HEK293 (cell line): ENCODE measurements around the gene ATP8B4.

Experiments used
- CTCF ChIA-PET: fragments of 350-600 bp; formaldehyde crosslinking; extraction: SDS; loops from one replicate; lab custom pipeline; 2021; ENCODE audit warnings: antibody characterized with exemption; lab: Yijun Ruan, JAX
- POLR2A ChIA-PET: fragments of 300-600 bp; formaldehyde crosslinking; extraction: SDS; loops from one replicate; lab custom pipeline; 2020; ENCODE audit warnings: antibody characterized with exemption, inconsistent platforms; lab: Yijun Ruan, JAX
- H3K27ac ChIP-seq: fragments of 200-500 bp; sonication (Bioruptor generic); 2 replicates; pipeline ENCODE4 v1.5.1; 2014; ENCODE audit warnings: low read depth, low read length, control low read depth, inconsistent platforms; ENCODE audit errors: extremely low read depth
- H3K36me3 ChIP-seq, 2 experiments: fragments of 200-500 bp in 1 of 2; sonication (Bioruptor generic) in 1 of 2; 1 replicate in 1 of 2; 2 replicates in 1 of 2; pipeline ENCODE4 v1.5.1; 2014 to 2017; ENCODE audit warnings: inconsistent platforms in 2 of 2, low read length in 2 of 2; ENCODE audit not compliant: control insufficient read depth in 2 of 2, insufficient read depth in 1 of 2
- H3K4me1 ChIP-seq: fragments of 200-500 bp; sonication (Bioruptor generic); 2 replicates; pipeline ENCODE4 v1.5.1; 2014; ENCODE audit warnings: mild to moderate bottlenecking, low read length, inconsistent platforms; ENCODE audit not compliant: control insufficient read depth, insufficient read depth
- H3K4me3 ChIP-seq: 2 replicates; pipeline ENCODE4 v1.5.1; 2011; ENCODE audit warnings: low read depth, mild to moderate bottlenecking, control low read depth, low read length, moderate library complexity
- H3K9me3 ChIP-seq: fragments of 200-500 bp; sonication (Bioruptor generic); 2 replicates; pipeline ENCODE4 v1.5.1; 2014; ENCODE audit warnings: low read depth, low read length, inconsistent platforms; ENCODE audit not compliant: control insufficient read depth, insufficient read depth
- HOXA7 ChIP-seq: sonication (generic); formaldehyde crosslinking; IDR thresholded peaks from 2 replicates; pipeline ENCODE4 v1.8.1; 2022; ENCODE audit warnings: missing genetic modification reagents, borderline replicate concordance
- PBX3 ChIP-seq: sonication (generic); formaldehyde crosslinking; IDR thresholded peaks from 2 replicates; pipeline ENCODE4 v1.8.1; 2022; ENCODE audit warnings: mild to moderate bottlenecking, moderate library complexity, missing genetic modification reagents
- ZBTB11 ChIP-seq: fragments of 450-650 bp; formaldehyde crosslinking; conservative IDR thresholded peaks from 2 replicates; pipeline ENCODE4 v1.5.1; 2016; ENCODE audit warnings: low read depth, missing biosample characterization, missing genetic modification characterization
- ZNF114 ChIP-seq: fragments of 450-650 bp; formaldehyde crosslinking; IDR thresholded peaks from 2 replicates; pipeline ENCODE4 v1.5.0; 2017; ENCODE audit warnings: missing biosample characterization, missing genetic modification characterization
- ZNF121 ChIP-seq: fragments of 450-650 bp; formaldehyde crosslinking; IDR thresholded peaks from 2 replicates; pipeline ENCODE4 v1.5.1; 2016; ENCODE audit warnings: missing biosample characterization, missing genetic modification characterization
- ZNF140 ChIP-seq: fragments of 450-650 bp; formaldehyde crosslinking; IDR thresholded peaks from 2 replicates; pipeline ENCODE4 v1.5.1; 2016; ENCODE audit warnings: missing biosample characterization, missing genetic modification characterization
- ZNF16 ChIP-seq: fragments of 450-650 bp; formaldehyde crosslinking; IDR thresholded peaks from 2 replicates; pipeline ENCODE4 v1.5.1; 2016; ENCODE audit warnings: low read depth, missing biosample characterization, missing genetic modification characterization
- ZNF677 ChIP-seq: fragments of 450-650 bp; IDR thresholded peaks from 2 replicates; pipeline ENCODE4 v1.5.0; 2018; ENCODE audit warnings: missing biosample characterization, mild to moderate bottlenecking, missing genetic modification characterization, moderate library complexity
- ZNF830 ChIP-seq: fragments of 450-650 bp; IDR thresholded peaks from 2 replicates; pipeline ENCODE4 v1.5.0; 2018; ENCODE audit warnings: missing biosample characterization, missing genetic modification characterization, low read depth, mild to moderate bottlenecking, moderate library complexity
- ZSCAN18 ChIP-seq: fragments of 450-650 bp; formaldehyde crosslinking; IDR thresholded peaks from 2 replicates; pipeline ENCODE4 v1.5.1; 2016; ENCODE audit warnings: missing biosample characterization, missing genetic modification characterization
- ZSCAN5A ChIP-seq: fragments of 450-650 bp; formaldehyde crosslinking; IDR thresholded peaks from 2 replicates; pipeline ENCODE4 v1.5.1; 2016; ENCODE audit warnings: missing biosample characterization, missing genetic modification characterization
- TF ChIP-seq, protein P1 (sequence below): fragments of 450-650 bp; formaldehyde crosslinking; IDR thresholded peaks from 2 replicates; pipeline ENCODE4 v1.5.1; 2016; ENCODE audit warnings: missing biosample characterization, missing genetic modification characterization, borderline replicate concordance
- TF ChIP-seq, protein P2 (sequence below): fragments of 450-650 bp; formaldehyde crosslinking; IDR thresholded peaks from 2 replicates; pipeline ENCODE4 v1.5.1; 2016; ENCODE audit warnings: missing biosample characterization, missing genetic modification characterization
- TF ChIP-seq, protein P3 (sequence below): fragments of 450-650 bp; formaldehyde crosslinking; IDR thresholded peaks from 2 replicates; pipeline ENCODE4 v1.5.1; 2016; ENCODE audit warnings: missing biosample characterization, missing genetic modification characterization

Gene ATP8B4

GRCh38 chr15:50075319-50075718 is 43.7 kb downstream of the ATP8B4 start:
- POLR2A ChIA-PET = no interaction called here
- H3K36me3 ChIP-seq = no peaks in the 10 kb centered on the region
- TF ChIP-seq, protein P1, sequence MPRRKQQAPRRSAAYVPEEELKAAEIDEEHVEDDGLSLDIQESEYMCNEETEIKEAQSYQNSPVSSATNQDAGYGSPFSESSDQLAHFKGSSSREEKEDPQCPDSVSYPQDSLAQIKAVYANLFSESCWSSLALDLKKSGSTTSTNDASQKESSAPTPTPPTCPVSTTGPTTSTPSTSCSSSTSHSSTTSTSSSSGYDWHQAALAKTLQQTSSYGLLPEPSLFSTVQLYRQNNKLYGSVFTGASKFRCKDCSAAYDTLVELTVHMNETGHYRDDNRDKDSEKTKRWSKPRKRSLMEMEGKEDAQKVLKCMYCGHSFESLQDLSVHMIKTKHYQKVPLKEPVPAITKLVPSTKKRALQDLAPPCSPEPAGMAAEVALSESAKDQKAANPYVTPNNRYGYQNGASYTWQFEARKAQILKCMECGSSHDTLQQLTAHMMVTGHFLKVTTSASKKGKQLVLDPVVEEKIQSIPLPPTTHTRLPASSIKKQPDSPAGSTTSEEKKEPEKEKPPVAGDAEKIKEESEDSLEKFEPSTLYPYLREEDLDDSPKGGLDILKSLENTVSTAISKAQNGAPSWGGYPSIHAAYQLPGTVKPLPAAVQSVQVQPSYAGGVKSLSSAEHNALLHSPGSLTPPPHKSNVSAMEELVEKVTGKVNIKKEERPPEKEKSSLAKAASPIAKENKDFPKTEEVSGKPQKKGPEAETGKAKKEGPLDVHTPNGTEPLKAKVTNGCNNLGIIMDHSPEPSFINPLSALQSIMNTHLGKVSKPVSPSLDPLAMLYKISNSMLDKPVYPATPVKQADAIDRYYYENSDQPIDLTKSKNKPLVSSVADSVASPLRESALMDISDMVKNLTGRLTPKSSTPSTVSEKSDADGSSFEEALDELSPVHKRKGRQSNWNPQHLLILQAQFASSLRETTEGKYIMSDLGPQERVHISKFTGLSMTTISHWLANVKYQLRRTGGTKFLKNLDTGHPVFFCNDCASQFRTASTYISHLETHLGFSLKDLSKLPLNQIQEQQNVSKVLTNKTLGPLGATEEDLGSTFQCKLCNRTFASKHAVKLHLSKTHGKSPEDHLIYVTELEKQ (tag by site-specific recombination) = no peak
- TF ChIP-seq, protein P2, sequence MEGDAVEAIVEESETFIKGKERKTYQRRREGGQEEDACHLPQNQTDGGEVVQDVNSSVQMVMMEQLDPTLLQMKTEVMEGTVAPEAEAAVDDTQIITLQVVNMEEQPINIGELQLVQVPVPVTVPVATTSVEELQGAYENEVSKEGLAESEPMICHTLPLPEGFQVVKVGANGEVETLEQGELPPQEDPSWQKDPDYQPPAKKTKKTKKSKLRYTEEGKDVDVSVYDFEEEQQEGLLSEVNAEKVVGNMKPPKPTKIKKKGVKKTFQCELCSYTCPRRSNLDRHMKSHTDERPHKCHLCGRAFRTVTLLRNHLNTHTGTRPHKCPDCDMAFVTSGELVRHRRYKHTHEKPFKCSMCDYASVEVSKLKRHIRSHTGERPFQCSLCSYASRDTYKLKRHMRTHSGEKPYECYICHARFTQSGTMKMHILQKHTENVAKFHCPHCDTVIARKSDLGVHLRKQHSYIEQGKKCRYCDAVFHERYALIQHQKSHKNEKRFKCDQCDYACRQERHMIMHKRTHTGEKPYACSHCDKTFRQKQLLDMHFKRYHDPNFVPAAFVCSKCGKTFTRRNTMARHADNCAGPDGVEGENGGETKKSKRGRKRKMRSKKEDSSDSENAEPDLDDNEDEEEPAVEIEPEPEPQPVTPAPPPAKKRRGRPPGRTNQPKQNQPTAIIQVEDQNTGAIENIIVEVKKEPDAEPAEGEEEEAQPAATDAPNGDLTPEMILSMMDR (tag by site-specific recombination) = no peak
- TF ChIP-seq, all 188 proteins: peak for 0
- H3K27ac ChIP-seq = no peak overlapping the region
- no peaks in the 10 kb centered on the region for H3K9me3 ChIP-seq
- no peaks in the 10 kb centered on the region for H3K4me1 ChIP-seq
- CTCF ChIA-PET = interaction anchor here (0.7 kb wide), 1 partner anchor 12 kb away, joined by 7 read pairs; no protein-coding TSS in a partner anchor
- H3K4me3 ChIP-seq = no peak overlapping the region

DNA sequence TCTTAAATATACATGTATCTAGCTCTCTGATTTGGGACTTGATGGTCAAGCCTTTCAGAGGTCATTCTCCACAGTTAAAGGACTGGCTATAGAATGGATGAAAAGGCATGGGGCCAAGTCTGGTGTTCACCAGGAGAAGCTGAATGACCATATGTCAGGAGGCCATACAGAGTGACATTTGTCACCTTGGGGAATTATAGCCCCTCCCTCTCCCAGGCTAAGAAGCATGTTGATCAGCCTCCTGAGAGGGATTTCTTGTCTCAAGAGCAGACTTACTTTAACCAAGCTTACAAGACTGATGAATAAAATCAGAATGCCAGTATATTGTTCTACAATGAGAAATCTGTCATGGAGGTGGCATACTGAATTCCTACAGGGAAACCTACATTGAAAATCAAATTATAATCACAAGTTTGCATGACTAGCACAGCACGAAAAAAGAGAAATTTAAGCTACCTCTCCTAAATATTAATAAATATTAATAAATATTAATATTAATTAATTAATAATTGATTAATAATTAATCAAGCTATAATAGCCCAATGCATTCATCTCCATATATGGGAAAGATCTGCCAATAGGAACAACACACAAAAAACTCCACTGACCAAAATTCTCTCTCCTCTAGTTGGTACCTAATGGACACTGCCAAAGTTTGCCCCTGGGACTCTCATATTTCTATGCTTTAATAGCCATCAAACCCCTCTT is 47.3 kb downstream of the ATP8B4 start:
- ChIA-PET CTCF (no interaction called here), POLR2A (no interaction called here)
- H3K4me1 ChIP-seq = no peaks in the 10 kb centered on the region
- H3K9me3 ChIP-seq = no peaks in the 10 kb centered on the region
- no peak for TF ChIP-seq ZBTB11
- TF ChIP-seq, protein P3, sequence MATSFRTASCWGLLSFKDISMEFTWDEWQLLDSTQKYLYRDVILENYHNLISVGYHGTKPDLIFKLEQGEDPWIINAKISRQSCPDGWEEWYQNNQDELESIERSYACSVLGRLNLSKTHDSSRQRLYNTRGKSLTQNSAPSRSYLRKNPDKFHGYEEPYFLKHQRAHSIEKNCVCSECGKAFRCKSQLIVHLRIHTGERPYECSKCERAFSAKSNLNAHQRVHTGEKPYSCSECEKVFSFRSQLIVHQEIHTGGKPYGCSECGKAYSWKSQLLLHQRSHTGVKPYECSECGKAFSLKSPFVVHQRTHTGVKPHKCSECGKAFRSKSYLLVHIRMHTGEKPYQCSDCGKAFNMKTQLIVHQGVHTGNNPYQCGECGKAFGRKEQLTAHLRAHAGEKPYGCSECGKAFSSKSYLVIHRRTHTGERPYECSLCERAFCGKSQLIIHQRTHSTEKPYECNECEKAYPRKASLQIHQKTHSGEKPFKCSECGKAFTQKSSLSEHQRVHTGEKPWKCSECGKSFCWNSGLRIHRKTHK (tag by site-specific recombination) = no peak
- no peak for TF ChIP-seq ZNF114
- no peak for TF ChIP-seq ZSCAN18 (tag by site-specific recombination)
- TF ChIP-seq PBX3 = no peak
- TF ChIP-seq HOXA7 = no peak
- TF ChIP-seq ZSCAN5A (tag by site-specific recombination) = no peak
- no peak for TF ChIP-seq ZNF830 (tag by site-specific recombination)
- TF ChIP-seq ZNF140 (tag by site-specific recombination) = no peak
- no peak for TF ChIP-seq ZNF121
- TF ChIP-seq ZNF677 = no peak
- no peak for TF ChIP-seq ZNF16 (tag by site-specific recombination)
- H3K27ac ChIP-seq = no peak overlapping the region
- H3K36me3 ChIP-seq = no peaks in the 10 kb centered on the region
- no peak overlapping the region for H3K4me3 ChIP-seq
